ENCODE measurements around the gene FAM9C. TPM values are rescaled to one million over a fixed set of nuclear protein-coding genes. Genes with fewer than 3 reads are reported as not detected.

The FAM9C gene
- polyA plus RNA-seq, 1 donor (not counting 4 experiments of a cell fraction or from before 2014, with no cell fraction given), result not detected

DNA sequence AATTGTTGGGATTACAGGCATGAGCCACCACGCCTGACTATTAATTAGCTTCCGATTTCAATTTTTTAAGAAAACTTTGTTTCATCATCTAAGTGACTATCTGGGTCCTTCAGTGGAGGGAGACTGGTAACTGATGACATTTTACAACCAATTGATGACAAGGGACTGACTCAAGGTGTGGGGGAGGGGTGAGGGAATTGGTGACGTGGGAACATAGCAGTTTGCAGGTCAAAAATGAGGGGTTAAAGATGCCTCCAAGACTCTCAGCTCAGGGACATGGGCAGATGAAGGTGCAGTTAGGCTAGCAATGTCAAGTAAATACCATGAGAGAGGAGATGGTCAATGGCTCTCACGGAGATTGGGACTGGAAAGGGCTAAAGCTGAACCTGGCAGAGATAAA lies 5.7 kb upstream of the FAM9C start:
- H3K27me3 ChIP-seq (ENCODE audit: control insufficient read depth, extremely low read depth, insufficient read depth, low read length), result no peaks in the 10 kb centered on the region
- H3K79me2 ChIP-seq (ENCODE audit: control insufficient read depth, insufficient read depth, low read length), result no peaks in the 10 kb centered on the region
- no peaks in the 10 kb centered on the region for H4K20me1 ChIP-seq (ENCODE audit: control insufficient read depth, extremely low read depth, insufficient read depth, low read length)
- H3K9me3 ChIP-seq (ENCODE audit: control insufficient read depth, low read depth, low read length), result no peaks in the 10 kb centered on the region
- H2AFZ ChIP-seq (ENCODE audit: control insufficient read depth, low read length), result no peak overlapping the region
- H3K4me1 ChIP-seq (ENCODE audit: control insufficient read depth, extremely low read depth, insufficient read depth, low read length), result no peaks in the 10 kb centered on the region
- DNase-seq (ENCODE audit: low read depth, low spot score) (no peak), FAIRE-seq (no peak)
- H3K27ac ChIP-seq (ENCODE audit: control insufficient read depth, insufficient read depth, low read length), result no peak overlapping the region
- H3K4me2 ChIP-seq (ENCODE audit: control insufficient read depth, extremely low read depth, insufficient read depth, low read depth, low read length), result no peak overlapping the region
- TF ChIP-seq EZH2 (IDR thresholded peaks at IDR 0.05; ENCODE audit: low read length), result no peak
- TF ChIP-seq, protein P1, sequence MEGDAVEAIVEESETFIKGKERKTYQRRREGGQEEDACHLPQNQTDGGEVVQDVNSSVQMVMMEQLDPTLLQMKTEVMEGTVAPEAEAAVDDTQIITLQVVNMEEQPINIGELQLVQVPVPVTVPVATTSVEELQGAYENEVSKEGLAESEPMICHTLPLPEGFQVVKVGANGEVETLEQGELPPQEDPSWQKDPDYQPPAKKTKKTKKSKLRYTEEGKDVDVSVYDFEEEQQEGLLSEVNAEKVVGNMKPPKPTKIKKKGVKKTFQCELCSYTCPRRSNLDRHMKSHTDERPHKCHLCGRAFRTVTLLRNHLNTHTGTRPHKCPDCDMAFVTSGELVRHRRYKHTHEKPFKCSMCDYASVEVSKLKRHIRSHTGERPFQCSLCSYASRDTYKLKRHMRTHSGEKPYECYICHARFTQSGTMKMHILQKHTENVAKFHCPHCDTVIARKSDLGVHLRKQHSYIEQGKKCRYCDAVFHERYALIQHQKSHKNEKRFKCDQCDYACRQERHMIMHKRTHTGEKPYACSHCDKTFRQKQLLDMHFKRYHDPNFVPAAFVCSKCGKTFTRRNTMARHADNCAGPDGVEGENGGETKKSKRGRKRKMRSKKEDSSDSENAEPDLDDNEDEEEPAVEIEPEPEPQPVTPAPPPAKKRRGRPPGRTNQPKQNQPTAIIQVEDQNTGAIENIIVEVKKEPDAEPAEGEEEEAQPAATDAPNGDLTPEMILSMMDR (optimal IDR thresholded peaks at IDR 0.05 in 1 of 3, IDR thresholded peaks at IDR 0.05 in 1 of 3, conservative IDR thresholded peaks at IDR 0.05 in 1 of 3; ENCODE audit: extremely low read depth in 1 of 3, insufficient read depth in 2 of 3, low read length in 3 of 3), result no peak
- no peak overlapping the region for H3K4me3 ChIP-seq (ENCODE audit: control insufficient read depth in 2 of 3, extremely low read depth in 1 of 3, insufficient read depth in 2 of 3, low read depth in 1 of 3, low read length in 3 of 3)
- no peaks in the 10 kb centered on the region for H3K36me3 ChIP-seq (ENCODE audit: control insufficient read depth in 2 of 2, extremely low read depth in 1 of 2, insufficient read depth in 2 of 2, low read length in 2 of 2)
- H3K9ac ChIP-seq (ENCODE audit: control insufficient read depth, extremely low read depth, insufficient read depth, low read length), result no peak overlapping the region
- dilution Hi-C loops (cut with MboI; ENCODE audit: extremely low pct_ligation_motif_present, low sequenced_read_pairs), result no loop called here
- H3K9me1 ChIP-seq (ENCODE audit: control insufficient read depth, extremely low read depth, insufficient read depth, low read length), result no peaks in the 10 kb centered on the region

DNA sequence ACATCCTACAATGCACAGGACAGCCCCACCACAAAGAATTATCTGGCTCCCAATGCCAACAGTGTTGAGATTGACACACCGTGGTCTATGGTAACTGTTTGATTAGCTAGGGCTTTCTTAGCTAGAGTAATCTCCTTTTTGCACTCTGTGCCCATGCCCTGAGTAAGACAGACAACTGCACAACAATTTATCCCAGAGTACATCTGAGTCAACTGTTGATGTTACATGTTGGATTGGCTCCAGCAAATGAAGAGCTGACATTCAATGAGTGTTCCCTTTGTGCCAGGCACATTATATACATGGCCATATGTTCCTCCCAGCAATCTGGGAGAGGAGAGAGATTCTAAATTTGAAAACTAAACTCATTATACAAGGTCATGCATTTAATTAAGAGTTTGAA lies 3.9 kb upstream of the FAM9C start:
- Histone ChIP-seq H3K4me2 (ENCODE audit: control insufficient read depth, extremely low read depth, insufficient read depth, low read depth, low read length) (no peak overlapping the region), H3K36me3 (ENCODE audit: control insufficient read depth in 2 of 2, extremely low read depth in 1 of 2, insufficient read depth in 2 of 2, low read length in 2 of 2) (no peaks in the 10 kb centered on the region), H3K9me1 (ENCODE audit: control insufficient read depth, extremely low read depth, insufficient read depth, low read length) (no peaks in the 10 kb centered on the region), H3K9ac (ENCODE audit: control insufficient read depth, extremely low read depth, insufficient read depth, low read length) (no peak overlapping the region), H3K79me2 (ENCODE audit: control insufficient read depth, insufficient read depth, low read length) (no peaks in the 10 kb centered on the region), H4K20me1 (ENCODE audit: control insufficient read depth, extremely low read depth, insufficient read depth, low read length) (no peaks in the 10 kb centered on the region), H3K4me1 (ENCODE audit: control insufficient read depth, extremely low read depth, insufficient read depth, low read length) (no peaks in the 10 kb centered on the region), H3K9me3 (ENCODE audit: control insufficient read depth, low read depth, low read length) (no peaks in the 10 kb centered on the region), H3K27me3 (ENCODE audit: control insufficient read depth, extremely low read depth, insufficient read depth, low read length) (no peaks in the 10 kb centered on the region), H2AFZ (ENCODE audit: control insufficient read depth, low read length) (no peak overlapping the region), H3K27ac (ENCODE audit: control insufficient read depth, insufficient read depth, low read length) (no peak overlapping the region), H3K4me3 (ENCODE audit: control insufficient read depth in 2 of 3, extremely low read depth in 1 of 3, insufficient read depth in 2 of 3, low read depth in 1 of 3, low read length in 3 of 3) (no peak overlapping the region)
- dilution Hi-C loops (cut with MboI; ENCODE audit: extremely low pct_ligation_motif_present, low sequenced_read_pairs), result no loop called here
- TF ChIP-seq EZH2 (IDR thresholded peaks at IDR 0.05; ENCODE audit: low read length), result no peak
- TF ChIP-seq, protein P1 (optimal IDR thresholded peaks at IDR 0.05 in 1 of 3, IDR thresholded peaks at IDR 0.05 in 1 of 3, conservative IDR thresholded peaks at IDR 0.05 in 1 of 3; ENCODE audit: extremely low read depth in 1 of 3, insufficient read depth in 2 of 3, low read length in 3 of 3), result no peak
- peak; percentile 78 for FAIRE-seq
- DNase-seq (ENCODE audit: low read depth, low spot score), result peak; percentile 13
